Endothelial cell of umbilical vein (primary cell): ENCODE data around the gene RGS19. TPM values are rescaled to one million over a fixed set of nuclear protein-coding genes. Genes with fewer than 3 reads are reported as not detected.

Source experiments
- BruUV-seq: library from RNA; stranded (reverse); fragments of 400-500 nt; replicated peaks from 2 replicates; lab custom pipeline; 2021; lab: Mats Ljungman, UMichigan
- CTCF ChIA-PET: fragments of 300-600, 350-600 bp; sonication (Branson Sonifier 250); formaldehyde crosslinking; loops from one replicate; lab custom pipeline; 2021; ENCODE audit warnings: antibody characterized with exemption, inconsistent platforms; lab: Charles Lee
- POLR2A ChIA-PET: fragments of 300-600, 350-600 bp; sonication (Branson Sonifier 250); formaldehyde crosslinking; loops from one replicate; lab custom pipeline; 2021; ENCODE audit warnings: antibody characterized with exemption, inconsistent platforms; lab: Charles Lee
- DNase-seq: peaks from one replicate; pipeline ENCODE4 v3.0.0-alpha.2; 2011; ENCODE audit warnings: low read depth, low spot score
- FAIRE-seq: peaks from 2 replicates; lab custom pipeline; 2011; peaks lifted over from hg19 to GRCh38; lab: Jason Lieb, UNC
- H2AFZ ChIP-seq: 2 replicates; pipeline ENCODE4 v1.6.0; 2012; ENCODE audit warnings: low read depth, low read length, control low read depth, inconsistent platforms
- H3K27ac ChIP-seq: 2 replicates; pipeline ENCODE4 v1.5.1; 2011; ENCODE audit warnings: low read depth, mild to moderate bottlenecking, control low read depth, low read length, moderate library complexity; ENCODE audit not compliant: insufficient read depth
- H3K27me3 ChIP-seq, 2 experiments: 2 replicates each; pipeline versions ENCODE4 v1.6.0 to v1.6.1; 2011; ENCODE audit warnings: low read length in 2 of 2, mixed read lengths in 1 of 2; ENCODE audit not compliant: control insufficient read depth in 2 of 2, insufficient read depth in 2 of 2
- H3K36me3 ChIP-seq, 2 experiments: 2 replicates in 1 of 2; 3 replicates in 1 of 2; pipeline ENCODE4 v1.5.1; 2011; ENCODE audit warnings: low read length in 2 of 2, mild to moderate bottlenecking in 1 of 2, moderate library complexity in 1 of 2; ENCODE audit not compliant: control insufficient read depth in 2 of 2, insufficient read depth in 2 of 2; ENCODE audit errors: extremely low read depth in 1 of 2
- H3K4me1 ChIP-seq: 3 replicates; pipeline ENCODE4 v1.5.1; 2011; ENCODE audit warnings: mild to moderate bottlenecking, low read length; ENCODE audit not compliant: control insufficient read depth, insufficient read depth; ENCODE audit errors: extremely low read depth
- H3K4me2 ChIP-seq: 2 replicates; pipeline ENCODE4 v1.6.1; 2011; ENCODE audit warnings: low read length, control low read depth, mixed read lengths; ENCODE audit not compliant: insufficient read depth
- H3K4me3 ChIP-seq, 3 experiments: fragments of 200-600 bp in 1 of 3; sonication (generic), shearing (Covaris generic) in 1 of 3; replicated peaks in 1 of 3; 2 replicates each; pipeline ENCODE4 v1.5.1; 2011 to 2016; ENCODE audit warnings: control low read depth in 3 of 3, low read length in 3 of 3, mild to moderate bottlenecking in 2 of 3, inconsistent platforms in 1 of 3, low read depth in 1 of 3, moderate library complexity in 1 of 3; ENCODE audit not compliant: insufficient read depth in 1 of 3
- H3K79me2 ChIP-seq: 2 replicates; pipeline ENCODE4 v1.6.0; 2012; ENCODE audit warnings: low read length, inconsistent platforms; ENCODE audit not compliant: control insufficient read depth, insufficient read depth
- H3K9ac ChIP-seq: replicated peaks from 2 replicates; pipeline ENCODE3; 2011; ENCODE audit warnings: low read length, control low read depth; ENCODE audit not compliant: insufficient read depth; ENCODE audit errors: extremely low read depth
- H3K9me1 ChIP-seq: replicated peaks from 3 replicates; pipeline ENCODE4 v1.6.0; 2011; ENCODE audit warnings: mild to moderate bottlenecking, low read length; ENCODE audit not compliant: control insufficient read depth, insufficient read depth; ENCODE audit errors: extremely low read depth
- H3K9me3 ChIP-seq: replicated peaks from 2 replicates; pipeline ENCODE4 v1.5.1; 2012; ENCODE audit warnings: low read length, inconsistent platforms; ENCODE audit not compliant: control insufficient read depth, insufficient read depth
- H4K20me1 ChIP-seq: replicated peaks from 2 replicates; pipeline ENCODE3; 2011; ENCODE audit warnings: mild to moderate bottlenecking, low read length; ENCODE audit not compliant: control insufficient read depth, insufficient read depth; ENCODE audit errors: extremely low read depth
- EZH2 ChIP-seq: IDR thresholded peaks from 2 replicates; pipeline ENCODE4 v1.6.1; 2012; ENCODE audit warnings: borderline replicate concordance, low read depth, mild to moderate bottlenecking, moderate library complexity, low read length, inconsistent platforms; ENCODE audit not compliant: severe bottlenecking
- MYC ChIP-seq: IDR thresholded peaks from one replicate; pipeline ENCODE4 v1.6.1; 2011; ENCODE audit warnings: mild to moderate bottlenecking, low read depth, low read length
- POLR2A ChIP-seq: IDR thresholded peaks from 2 replicates; pipeline ENCODE4 v1.6.1; 2012; ENCODE audit warnings: low read depth, mild to moderate bottlenecking, control low read depth, low read length
- dilution Hi-C: fragments of 300-500 bp; cut with MboI; formaldehyde crosslinking; loops from one replicate; pipeline ENCODE4 v1.15.0; 2019; ENCODE audit warnings: low sequenced_read_pairs; ENCODE audit not compliant: extremely low pct_ligation_motif_present
- intact Hi-C: fragments of 100-400 bp; cut with micrococcal nuclease; formaldehyde crosslinking; loops from one replicate; pipeline ENCODE4 v1.10.0; 2022
- polyA plus RNA-seq, 4 experiments: library from polyadenylated mRNA; depleted of rRNA in 3 of 4; stranded (reverse) in 3 of 4; unstranded in 1 of 4; fragments of >200 nt; gene quantifications; 2 replicates each; pipeline versions ENCODE4 v1.2.1 to v1.2.3, GENCODE V29; 2011 to 2012; ENCODE audit warnings: missing spikeins in 1 of 4
- total RNA-seq: library from RNA; stranded (reverse); gene quantifications from 2 replicates; pipeline ENCODE4 v1.2.3, GENCODE V29; 2021
- TF ChIP-seq, protein P1 (sequence below), 2 donors: IDR thresholded peaks; 1 replicate in 1 of 2; 2 replicates in 1 of 2; pipeline ENCODE4 v1.5.1; 2011; ENCODE audit warnings: low read length in 2 of 2, mild to moderate bottlenecking in 2 of 2, moderate library complexity in 2 of 2, control low read depth in 1 of 2, inconsistent platforms in 1 of 2, low read depth in 1 of 2; ENCODE audit not compliant: insufficient read depth in 1 of 2; ENCODE audit errors: extremely low read depth in 1 of 2

RGS19 gene
- total and polyA plus RNA-seq, 2 donors (not counting 3 experiments of a cell fraction or from before 2014, with no cell fraction given): 27.8 to 33.7 TPM

DNA sequence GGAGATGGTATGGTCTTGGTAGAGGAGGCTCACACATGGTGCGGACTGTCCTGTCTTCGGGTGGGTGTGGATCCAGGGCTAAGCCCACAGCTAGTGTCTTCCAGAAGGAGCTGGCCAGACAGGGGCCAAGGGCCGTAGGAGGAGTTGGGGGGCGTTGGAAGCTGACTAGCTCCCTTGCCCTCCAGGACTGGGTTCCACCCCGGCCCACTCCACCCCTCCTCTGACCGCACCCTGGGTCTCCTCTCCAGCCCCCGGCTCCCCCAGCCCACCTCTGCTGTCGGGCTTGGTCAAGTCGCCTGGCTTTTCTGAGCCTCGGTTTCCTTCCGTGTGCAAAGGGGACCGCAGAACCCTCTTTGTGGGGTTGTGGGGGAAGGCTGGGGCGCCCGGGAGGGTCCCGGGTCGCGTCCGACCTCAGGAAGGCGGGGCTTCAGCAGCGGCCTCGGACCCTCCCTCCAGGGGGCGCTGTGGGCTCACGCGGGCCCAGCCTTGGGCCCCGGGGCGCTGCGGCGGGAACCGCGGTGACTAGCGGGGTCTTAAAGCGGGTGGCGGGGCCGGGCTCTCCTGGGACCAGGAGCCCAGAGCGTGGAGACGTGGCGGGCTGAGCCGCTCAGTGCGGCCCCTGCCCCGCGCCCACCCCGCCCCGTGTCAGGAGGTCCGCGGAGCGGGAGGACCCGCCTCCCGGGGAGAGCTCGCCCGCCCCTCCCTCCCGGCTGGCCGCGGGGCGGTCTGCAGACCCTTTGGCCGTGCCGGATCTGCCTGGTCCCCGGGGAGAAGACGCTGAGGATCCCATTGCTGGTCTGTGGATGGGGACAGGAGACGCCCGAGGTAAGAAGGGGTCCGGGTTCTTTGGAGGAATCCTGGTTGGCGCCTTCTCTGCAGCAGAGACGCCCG lies 22.7 kb upstream of the RGS19 start:
- Histone ChIP-seq H3K36me3 (no peaks in the 10 kb centered on the region), H3K9ac (no peak overlapping the region), H3K4me2 (no peak overlapping the region), H2AFZ (peak overlapping the region; percentile 37), H3K9me3 (no peaks in the 10 kb centered on the region), H3K4me1 (no peaks in the 10 kb centered on the region), H3K27me3 (peaks cover 19 to 22% of the 10 kb centered on the region in 2 experiments), H4K20me1 (no peaks in the 10 kb centered on the region), H3K27ac (no peak overlapping the region), H3K4me3 (no peak overlapping the region), H3K9me1 (no peaks in the 10 kb centered on the region), H3K79me2 (no peaks in the 10 kb centered on the region)
- BruUV-seq: no TSS peak
- dilution Hi-C loops (no loop called here), intact Hi-C loops (loop anchor here (1.0 kb wide), 2 partner anchors 18 to 19 kb away; no protein-coding TSS in a partner anchor)
- CTCF ChIA-PET: interaction anchor here (0.6 to 2.4 kb wide), 9 partner anchors 8 to 121 kb away, joined by 3 to 22 read pairs (median 5); partner anchors contain the start of gene LKAAEAR1
- POLR2A ChIA-PET: no interaction called here
- FAIRE-seq (no peak), DNase-seq (peak; percentile 21)
- TF ChIP-seq EZH2 (peak; percentile 62), POLR2A (no peak), MYC (no peak)
- TF ChIP-seq, protein P1, sequence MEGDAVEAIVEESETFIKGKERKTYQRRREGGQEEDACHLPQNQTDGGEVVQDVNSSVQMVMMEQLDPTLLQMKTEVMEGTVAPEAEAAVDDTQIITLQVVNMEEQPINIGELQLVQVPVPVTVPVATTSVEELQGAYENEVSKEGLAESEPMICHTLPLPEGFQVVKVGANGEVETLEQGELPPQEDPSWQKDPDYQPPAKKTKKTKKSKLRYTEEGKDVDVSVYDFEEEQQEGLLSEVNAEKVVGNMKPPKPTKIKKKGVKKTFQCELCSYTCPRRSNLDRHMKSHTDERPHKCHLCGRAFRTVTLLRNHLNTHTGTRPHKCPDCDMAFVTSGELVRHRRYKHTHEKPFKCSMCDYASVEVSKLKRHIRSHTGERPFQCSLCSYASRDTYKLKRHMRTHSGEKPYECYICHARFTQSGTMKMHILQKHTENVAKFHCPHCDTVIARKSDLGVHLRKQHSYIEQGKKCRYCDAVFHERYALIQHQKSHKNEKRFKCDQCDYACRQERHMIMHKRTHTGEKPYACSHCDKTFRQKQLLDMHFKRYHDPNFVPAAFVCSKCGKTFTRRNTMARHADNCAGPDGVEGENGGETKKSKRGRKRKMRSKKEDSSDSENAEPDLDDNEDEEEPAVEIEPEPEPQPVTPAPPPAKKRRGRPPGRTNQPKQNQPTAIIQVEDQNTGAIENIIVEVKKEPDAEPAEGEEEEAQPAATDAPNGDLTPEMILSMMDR (IDR thresholded peaks at IDR 0.05; ENCODE audit: extremely low read depth in 1 of 2, insufficient read depth in 1 of 2, low read depth in 1 of 2, low read length in 2 of 2): peak; percentile 78 to 86
